ENCODE results near the gene DCPS. TPM values are rescaled to one million over a fixed set of nuclear protein-coding genes. Genes with fewer than 3 reads are reported as not detected.

The DCPS gene
- polyA plus RNA-seq, 4 donors = 12.2 to 23.3 (median 16.4) TPM

DNA sequence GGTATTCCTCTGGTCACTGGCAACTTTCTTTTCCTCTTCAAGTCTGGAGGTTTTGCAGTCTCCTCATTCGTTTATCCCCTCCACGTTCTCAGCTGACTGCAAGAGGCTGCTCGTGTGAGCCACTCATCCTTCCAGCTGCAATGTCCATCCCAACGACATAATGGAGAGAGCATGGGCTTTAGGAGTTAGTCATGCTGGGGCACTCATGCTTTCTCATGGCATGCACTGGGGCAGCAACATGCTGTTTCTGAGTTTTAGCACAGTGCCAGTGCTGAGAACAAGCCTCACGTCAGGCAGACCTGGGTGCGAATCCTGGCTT is 7.1 kb downstream of the DCPS start:
- no peak overlapping the region for H3K27ac ChIP-seq (ENCODE audit: low read depth in 1 of 3, low read length in 2 of 3)
- H3K9me3 ChIP-seq (ENCODE audit: control insufficient read depth in 2 of 2, insufficient read depth in 1 of 2, low read depth in 1 of 2, low read length in 1 of 2) = no peaks in the 10 kb centered on the region
- no peak overlapping the region for H3K4me3 ChIP-seq (ENCODE audit: low read depth in 1 of 3, low read length in 3 of 3)
- WGBS, 3 donors = 67 to 75% (median 75%) methylated on average over 6 of the region's 6 CpGs
- H3K36me3 ChIP-seq (ENCODE audit: control insufficient read depth in 3 of 3, insufficient read depth in 2 of 3, low read depth in 1 of 3, low read length in 3 of 3) = peaks cover 0 to 18% (median 0%) of the 10 kb centered on the region in 3 donors
- FAIRE-seq = no peak
- DNase-seq = no peak
- H3K27me3 ChIP-seq (ENCODE audit: control insufficient read depth in 3 of 3, insufficient read depth in 3 of 3, low read length in 3 of 3) = no peaks in the 10 kb centered on the region
- peaks cover 0 to 8% (median 0%) of the 10 kb centered on the region in 3 donors for H3K4me1 ChIP-seq (ENCODE audit: control insufficient read depth in 3 of 3, insufficient read depth in 2 of 3, low read depth in 1 of 3, low read length in 2 of 3)

DNA sequence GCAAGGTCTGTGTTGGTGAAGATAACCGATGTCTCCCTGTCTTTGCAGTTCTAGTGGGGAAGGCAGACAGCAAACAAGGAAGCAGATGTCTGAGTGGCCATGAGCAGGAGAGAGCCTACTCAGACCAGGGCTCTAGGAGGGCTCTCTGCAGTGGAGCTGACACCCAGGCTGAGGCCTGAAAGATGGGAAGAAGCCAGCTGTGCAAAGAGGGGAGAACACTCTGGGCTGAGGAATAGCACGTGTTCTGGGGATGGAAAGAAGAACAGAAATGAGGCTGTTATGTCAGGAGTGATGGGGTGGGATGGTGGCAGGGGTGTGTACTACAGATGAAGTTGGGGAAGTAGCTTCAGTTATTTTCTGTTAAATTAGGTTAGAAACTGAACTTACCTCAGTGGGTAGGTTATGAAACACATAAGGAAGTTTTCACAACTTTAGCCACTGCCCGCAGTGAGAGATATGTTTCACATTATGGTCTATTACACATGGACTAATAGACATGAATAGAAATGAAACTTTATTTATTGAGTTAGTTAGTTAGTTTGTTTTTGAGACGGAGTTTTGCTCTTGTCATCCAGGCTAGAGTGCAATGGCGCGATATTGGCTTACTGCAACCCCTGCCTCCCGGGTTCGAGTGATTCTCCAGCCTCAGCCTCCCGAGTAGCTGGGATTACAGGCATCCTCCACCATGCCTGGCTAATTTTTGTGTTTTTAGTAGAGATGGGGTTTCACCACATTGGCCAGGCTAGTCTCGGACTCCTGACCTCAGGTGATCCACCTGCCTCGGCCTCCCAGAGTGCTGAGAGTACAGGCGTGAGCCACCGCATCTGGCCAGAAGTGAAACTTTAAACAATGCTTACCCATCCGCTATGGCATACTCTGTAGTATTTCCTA is 7.8 kb downstream of the DCPS start:
- FAIRE-seq (no peak), DNase-seq (no peak)
- 87 to 96% (median 94%) methylated on average over 14 of the region's 14 CpGs for WGBS, 3 donors
- Histone ChIP-seq H3K9me3 (ENCODE audit: control insufficient read depth in 2 of 2, insufficient read depth in 1 of 2, low read depth in 1 of 2, low read length in 1 of 2) (no peaks in the 10 kb centered on the region), H3K36me3 (ENCODE audit: control insufficient read depth in 3 of 3, insufficient read depth in 2 of 3, low read depth in 1 of 3, low read length in 3 of 3) (peaks cover 0 to 14% (median 0%) of the 10 kb centered on the region in 3 donors), H3K27ac (ENCODE audit: low read depth in 1 of 3, low read length in 2 of 3) (no peak overlapping the region), H3K4me1 (ENCODE audit: control insufficient read depth in 3 of 3, insufficient read depth in 2 of 3, low read depth in 1 of 3, low read length in 2 of 3) (peaks cover 0 to 8% (median 0%) of the 10 kb centered on the region in 3 donors), H3K4me3 (ENCODE audit: low read depth in 1 of 3, low read length in 3 of 3) (no peak overlapping the region), H3K27me3 (ENCODE audit: control insufficient read depth in 3 of 3, insufficient read depth in 3 of 3, low read length in 3 of 3) (no peaks in the 10 kb centered on the region)

DNA sequence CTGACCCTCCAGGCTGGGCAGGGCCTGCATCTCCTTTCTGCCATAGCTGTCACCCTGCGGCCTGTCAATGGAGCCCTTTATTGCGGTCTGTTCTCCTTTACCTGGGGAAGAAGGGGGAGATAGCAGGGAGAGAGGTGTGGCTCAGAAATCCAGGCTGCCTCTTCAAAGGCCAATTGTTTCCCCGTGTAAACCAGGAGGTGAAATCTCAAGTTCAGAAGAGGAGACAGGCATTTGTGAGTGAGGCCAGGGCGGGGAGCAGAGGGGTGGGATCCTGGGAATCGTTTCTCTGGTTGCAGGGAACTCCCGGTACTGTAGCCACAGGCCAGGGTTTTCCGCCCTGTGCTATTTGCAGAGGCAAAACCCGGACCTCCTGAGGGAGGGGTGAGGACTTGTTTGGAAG is 9.1 kb downstream of the DCPS start:
- H3K9me3 ChIP-seq (ENCODE audit: control insufficient read depth in 2 of 2, insufficient read depth in 1 of 2, low read depth in 1 of 2, low read length in 1 of 2) = no peaks in the 10 kb centered on the region
- peak in 1 of 2 donors; percentile 37 for DNase-seq
- no peak overlapping the region for H3K4me3 ChIP-seq (ENCODE audit: low read depth in 1 of 3, low read length in 3 of 3)
- no peaks in the 10 kb centered on the region for H3K27me3 ChIP-seq (ENCODE audit: control insufficient read depth in 3 of 3, insufficient read depth in 3 of 3, low read length in 3 of 3)
- FAIRE-seq = no peak
- H3K4me1 ChIP-seq (ENCODE audit: control insufficient read depth in 3 of 3, insufficient read depth in 2 of 3, low read depth in 1 of 3, low read length in 2 of 3) = peaks cover 0 to 11% (median 7%) of the 10 kb centered on the region in 3 donors
- H3K36me3 ChIP-seq (ENCODE audit: control insufficient read depth in 3 of 3, insufficient read depth in 2 of 3, low read depth in 1 of 3, low read length in 3 of 3) = peaks cover 0 to 16% (median 0%) of the 10 kb centered on the region in 3 donors
- no peak overlapping the region for H3K27ac ChIP-seq (ENCODE audit: low read depth in 1 of 3, low read length in 2 of 3)
- WGBS, 3 donors = 49 to 59% (median 49%) methylated on average over 8 of the region's 8 CpGs

DNA sequence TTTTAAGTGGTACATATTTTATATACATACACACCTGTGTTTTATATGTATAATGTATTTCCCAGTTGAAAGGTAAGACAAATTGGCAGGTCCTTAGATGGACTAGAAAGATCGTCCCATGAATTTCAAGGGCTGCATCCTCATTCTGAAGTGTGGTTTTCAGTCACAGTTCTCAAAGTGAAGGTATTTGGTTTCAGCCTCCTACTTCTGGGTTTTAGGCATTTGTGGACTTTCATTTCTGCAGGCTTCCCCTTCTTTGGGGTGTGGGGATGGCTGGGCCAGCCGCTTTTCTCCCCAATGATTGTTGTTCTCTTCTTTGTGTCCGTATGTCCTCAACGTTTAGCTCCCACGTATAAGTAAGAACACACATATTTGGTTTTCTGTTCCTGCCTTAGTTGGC is 10.0 kb downstream of the DCPS start:
- Histone ChIP-seq H3K36me3 (ENCODE audit: control insufficient read depth in 3 of 3, insufficient read depth in 2 of 3, low read depth in 1 of 3, low read length in 3 of 3) (peaks cover 0 to 16% (median 0%) of the 10 kb centered on the region in 3 donors), H3K27ac (ENCODE audit: low read depth in 1 of 3, low read length in 2 of 3) (no peak overlapping the region), H3K4me1 (ENCODE audit: control insufficient read depth in 3 of 3, insufficient read depth in 2 of 3, low read depth in 1 of 3, low read length in 2 of 3) (peaks cover 0 to 17% (median 7%) of the 10 kb centered on the region in 3 donors), H3K4me3 (ENCODE audit: low read depth in 1 of 3, low read length in 3 of 3) (no peak overlapping the region), H3K27me3 (ENCODE audit: control insufficient read depth in 3 of 3, insufficient read depth in 3 of 3, low read length in 3 of 3) (no peaks in the 10 kb centered on the region), H3K9me3 (ENCODE audit: control insufficient read depth in 2 of 2, insufficient read depth in 1 of 2, low read depth in 1 of 2, low read length in 1 of 2) (no peaks in the 10 kb centered on the region)
- no peak for DNase-seq
- 81 to 95% (median 87%) methylated on average over 5 of the region's 5 CpGs for WGBS, 3 donors
- FAIRE-seq = no peak

DNA sequence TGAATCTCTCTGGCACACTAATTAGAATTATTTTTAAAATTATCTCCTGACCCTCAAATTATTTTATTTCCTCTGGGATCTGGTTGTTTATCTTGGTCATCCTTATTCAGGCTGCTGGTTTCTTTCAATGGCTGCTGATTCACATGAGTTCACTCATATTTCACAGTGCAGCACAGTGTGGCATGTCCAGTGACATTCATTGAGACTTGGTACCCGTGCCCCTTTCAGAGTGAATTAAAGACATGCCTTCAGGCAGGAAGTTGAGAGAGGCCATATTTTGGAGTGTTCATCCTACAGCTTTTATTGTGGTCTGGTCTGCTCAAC is 13.5 kb downstream of the DCPS start:
- Histone ChIP-seq H3K4me1 (ENCODE audit: control insufficient read depth in 3 of 3, insufficient read depth in 2 of 3, low read depth in 1 of 3, low read length in 2 of 3) (peaks cover 0 to 17% (median 7%) of the 10 kb centered on the region in 3 donors), H3K27ac (ENCODE audit: low read depth in 1 of 3, low read length in 2 of 3) (peak overlapping the region in 2 of 3 donors; percentile 80 to 86), H3K36me3 (ENCODE audit: control insufficient read depth in 3 of 3, insufficient read depth in 2 of 3, low read depth in 1 of 3, low read length in 3 of 3) (peaks cover 0 to 2% (median 0%) of the 10 kb centered on the region in 3 donors), H3K9me3 (ENCODE audit: control insufficient read depth in 2 of 2, insufficient read depth in 1 of 2, low read depth in 1 of 2, low read length in 1 of 2) (no peaks in the 10 kb centered on the region), H3K27me3 (ENCODE audit: control insufficient read depth in 3 of 3, insufficient read depth in 3 of 3, low read length in 3 of 3) (no peaks in the 10 kb centered on the region), H3K4me3 (ENCODE audit: low read depth in 1 of 3, low read length in 3 of 3) (no peak overlapping the region)
- WGBS, 3 donors = 46 to 77% (median 56%) methylated on average over 1 of the region's 1 CpG
- DNase-seq (no peak), FAIRE-seq (no peak)

DNA sequence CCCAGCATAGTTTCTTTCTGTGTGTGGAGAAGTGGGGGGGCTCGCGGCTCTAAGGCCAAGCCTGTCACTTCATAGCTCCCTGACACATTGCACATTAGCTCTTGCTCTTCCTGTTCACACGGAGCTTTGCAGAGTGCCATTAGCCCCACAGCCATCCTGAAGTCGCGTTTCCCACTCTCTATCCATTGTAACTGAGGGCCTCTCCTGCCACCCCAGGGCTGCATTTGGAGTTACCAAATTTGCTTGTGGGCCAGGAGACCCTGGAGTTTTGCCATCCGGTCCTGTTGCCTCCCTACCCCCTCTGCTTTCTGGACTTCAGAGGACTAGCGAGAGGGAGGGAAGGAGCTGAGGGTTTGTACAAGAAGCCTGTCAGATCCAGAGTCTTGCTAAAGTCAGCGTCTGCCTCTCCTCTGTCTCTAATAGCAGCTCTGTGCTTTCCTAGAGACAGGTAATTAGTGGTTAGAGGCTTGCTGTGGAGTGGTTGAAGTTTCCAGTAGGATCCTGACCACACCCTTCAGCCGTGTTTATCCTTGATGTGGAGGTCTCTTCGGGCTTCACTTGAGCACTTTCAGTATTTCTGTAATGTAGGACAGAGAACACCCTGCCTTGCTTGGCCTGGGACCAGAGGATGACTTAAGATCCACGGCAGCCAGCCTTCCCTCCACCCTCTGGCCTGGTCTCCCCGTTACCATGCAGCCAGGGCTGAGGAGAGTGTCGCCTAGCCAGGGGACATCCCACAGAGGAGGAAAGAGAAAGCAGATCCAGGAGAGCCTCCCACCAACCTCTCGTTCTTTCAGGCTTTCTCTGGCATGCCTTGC is 14.1 kb downstream of the DCPS start:
- FAIRE-seq = no peak
- DNase-seq = peak in 1 of 2 donors; percentile 31
- H3K4me3 ChIP-seq (ENCODE audit: low read depth in 1 of 3, low read length in 3 of 3) = no peak overlapping the region
- peaks cover 0 to 12% (median 7%) of the 10 kb centered on the region in 3 donors for H3K4me1 ChIP-seq (ENCODE audit: control insufficient read depth in 3 of 3, insufficient read depth in 2 of 3, low read depth in 1 of 3, low read length in 2 of 3)
- no peaks in the 10 kb centered on the region for H3K9me3 ChIP-seq (ENCODE audit: control insufficient read depth in 2 of 2, insufficient read depth in 1 of 2, low read depth in 1 of 2, low read length in 1 of 2)
- 43 to 74% (median 64%) methylated on average over 12 to 14 of the region's 14 CpGs for WGBS, 3 donors
- H3K27me3 ChIP-seq (ENCODE audit: control insufficient read depth in 3 of 3, insufficient read depth in 3 of 3, low read length in 3 of 3) = no peaks in the 10 kb centered on the region
- peaks cover 0 to 2% (median 0%) of the 10 kb centered on the region in 3 donors for H3K36me3 ChIP-seq (ENCODE audit: control insufficient read depth in 3 of 3, insufficient read depth in 2 of 3, low read depth in 1 of 3, low read length in 3 of 3)
- peak overlapping the region; percentile 20 to 86 (median 80) for H3K27ac ChIP-seq (ENCODE audit: low read depth in 1 of 3, low read length in 2 of 3)

DNA sequence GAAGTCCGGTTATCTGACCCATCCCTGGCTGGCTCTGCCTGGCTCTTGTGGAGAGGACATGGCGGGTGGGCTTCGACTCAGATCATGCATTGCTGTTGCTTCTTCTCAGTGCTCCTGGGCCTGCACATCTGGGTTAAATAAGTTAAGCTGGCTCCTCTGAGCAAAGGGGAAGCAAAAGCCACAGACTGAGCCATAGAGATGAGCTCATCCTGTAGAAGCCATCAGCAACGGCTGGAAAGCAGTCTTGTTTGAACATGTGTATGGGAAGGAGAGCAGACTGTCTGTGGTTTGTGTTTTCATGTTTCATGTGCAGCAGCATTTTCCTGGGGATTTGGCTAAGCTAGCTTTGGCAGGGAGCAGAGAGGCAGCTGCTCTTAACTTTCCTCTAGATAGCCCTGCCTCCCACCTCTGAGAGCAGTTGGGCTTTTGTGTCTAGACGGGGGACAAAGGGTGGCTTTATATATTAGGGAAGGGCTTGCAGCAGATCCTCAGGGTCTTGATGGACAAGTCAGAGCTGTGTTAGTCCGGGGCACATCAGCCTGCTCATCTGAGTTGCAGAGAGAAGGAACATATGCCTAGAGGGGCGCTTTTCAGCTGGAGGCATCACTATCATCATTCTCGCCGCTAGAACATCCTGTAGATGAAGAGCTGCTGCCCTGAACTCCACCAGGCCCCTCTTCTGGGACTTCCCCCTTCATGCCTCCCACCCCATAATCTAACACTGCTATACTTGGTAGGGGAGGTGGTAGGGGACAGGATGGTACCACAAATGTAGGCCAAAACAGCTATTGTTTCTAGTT is 14.9 kb downstream of the DCPS start:
- DNase-seq (peak in 1 of 2 donors; percentile 33), FAIRE-seq (no peak)
- Histone ChIP-seq H3K27me3 (ENCODE audit: control insufficient read depth in 3 of 3, insufficient read depth in 3 of 3, low read length in 3 of 3) (no peaks in the 10 kb centered on the region), H3K9me3 (ENCODE audit: control insufficient read depth in 2 of 2, insufficient read depth in 1 of 2, low read depth in 1 of 2, low read length in 1 of 2) (no peaks in the 10 kb centered on the region), H3K36me3 (ENCODE audit: control insufficient read depth in 3 of 3, insufficient read depth in 2 of 3, low read depth in 1 of 3, low read length in 3 of 3) (peaks cover 0 to 4% (median 0%) of the 10 kb centered on the region in 3 donors), H3K4me3 (ENCODE audit: low read depth in 1 of 3, low read length in 3 of 3) (no peak overlapping the region), H3K4me1 (ENCODE audit: control insufficient read depth in 3 of 3, insufficient read depth in 2 of 3, low read depth in 1 of 3, low read length in 2 of 3) (peaks cover 0 to 9% (median 7%) of the 10 kb centered on the region in 3 donors), H3K27ac (ENCODE audit: low read depth in 1 of 3, low read length in 2 of 3) (peak overlapping the region; percentile 1 to 86 (median 80))
- WGBS, 3 donors = 54 to 84% (median 71%) methylated on average over 9 of the region's 9 CpGs

DNA sequence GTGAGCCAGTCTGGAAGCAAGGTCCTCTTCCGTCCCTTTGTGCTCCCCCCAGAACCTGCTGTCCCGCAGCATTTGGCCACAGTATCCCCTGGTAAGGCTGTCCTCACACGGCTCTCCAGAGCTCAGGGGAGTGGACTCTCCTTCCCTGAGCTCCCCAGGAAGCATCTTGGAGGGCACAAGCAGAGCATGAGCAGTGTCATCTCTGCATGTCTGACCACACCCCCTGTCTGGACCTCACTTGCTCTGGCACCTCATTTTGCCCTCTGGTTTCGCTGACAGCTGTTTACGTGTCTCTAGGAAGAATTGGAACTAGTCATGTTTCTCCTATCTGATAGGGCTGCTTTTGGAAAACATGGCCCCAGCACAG is 15.5 kb downstream of the DCPS start:
- Histone ChIP-seq H3K27ac (ENCODE audit: low read depth in 1 of 3, low read length in 2 of 3) (peak overlapping the region in 2 of 3 donors; percentile 80 to 86), H3K4me3 (ENCODE audit: low read depth in 1 of 3, low read length in 3 of 3) (no peak overlapping the region), H3K4me1 (ENCODE audit: control insufficient read depth in 3 of 3, insufficient read depth in 2 of 3, low read depth in 1 of 3, low read length in 2 of 3) (peaks cover 0 to 9% (median 7%) of the 10 kb centered on the region in 3 donors), H3K36me3 (ENCODE audit: control insufficient read depth in 3 of 3, insufficient read depth in 2 of 3, low read depth in 1 of 3, low read length in 3 of 3) (peaks cover 0 to 4% (median under 1%) of the 10 kb centered on the region in 3 donors), H3K9me3 (ENCODE audit: control insufficient read depth in 2 of 2, insufficient read depth in 1 of 2, low read depth in 1 of 2, low read length in 1 of 2) (no peaks in the 10 kb centered on the region), H3K27me3 (ENCODE audit: control insufficient read depth in 3 of 3, insufficient read depth in 3 of 3, low read length in 3 of 3) (no peaks in the 10 kb centered on the region)
- WGBS, 3 donors = 73 to 92% (median 86%) methylated on average over 5 of the region's 5 CpGs
- FAIRE-seq (no peak), DNase-seq (no peak)

Data from small intestine (tissue), 7 donors.